Endothelial cell of umbilical vein (primary cell): ENCODE measurements around the gene MPDU1. TPM values are rescaled to one million over a fixed set of nuclear protein-coding genes. Genes with fewer than 3 reads are reported as not detected.
"Not testable (repeated sequence)": the region's sequence is repeated elsewhere in the genome, so short reads cannot be mapped to it uniquely, and the experiment has no call there.

Source experiments
- BruUV-seq: library from RNA; stranded (reverse); fragments of 400-500 nt; replicated peaks from 2 replicates; lab custom pipeline; 2021; lab: Mats Ljungman, UMichigan
- CTCF ChIA-PET: fragments of 300-600, 350-600 bp; sonication (Branson Sonifier 250); formaldehyde crosslinking; loops from one replicate; lab custom pipeline; 2021; ENCODE audit warnings: antibody characterized with exemption, inconsistent platforms; lab: Charles Lee
- POLR2A ChIA-PET: fragments of 300-600, 350-600 bp; sonication (Branson Sonifier 250); formaldehyde crosslinking; loops from one replicate; lab custom pipeline; 2021; ENCODE audit warnings: antibody characterized with exemption, inconsistent platforms; lab: Charles Lee
- DNase-seq: peaks from one replicate; pipeline ENCODE4 v3.0.0-alpha.2; 2011; ENCODE audit warnings: low read depth, low spot score
- FAIRE-seq: peaks from 2 replicates; lab custom pipeline; 2011; peaks lifted over from hg19 to GRCh38; lab: Jason Lieb, UNC
- H2AFZ ChIP-seq: 2 replicates; pipeline ENCODE4 v1.6.0; 2012; ENCODE audit warnings: low read depth, low read length, control low read depth, inconsistent platforms
- H3K27ac ChIP-seq: 2 replicates; pipeline ENCODE4 v1.5.1; 2011; ENCODE audit warnings: low read depth, mild to moderate bottlenecking, control low read depth, low read length, moderate library complexity; ENCODE audit not compliant: insufficient read depth
- H3K27me3 ChIP-seq, 2 experiments: 2 replicates each; pipeline versions ENCODE4 v1.6.0 to v1.6.1; 2011; ENCODE audit warnings: low read length in 2 of 2, mixed read lengths in 1 of 2; ENCODE audit not compliant: control insufficient read depth in 2 of 2, insufficient read depth in 2 of 2
- H3K36me3 ChIP-seq, 2 experiments: 2 replicates in 1 of 2; 3 replicates in 1 of 2; pipeline ENCODE4 v1.5.1; 2011; ENCODE audit warnings: low read length in 2 of 2, mild to moderate bottlenecking in 1 of 2, moderate library complexity in 1 of 2; ENCODE audit not compliant: control insufficient read depth in 2 of 2, insufficient read depth in 2 of 2; ENCODE audit errors: extremely low read depth in 1 of 2
- H3K4me1 ChIP-seq: 3 replicates; pipeline ENCODE4 v1.5.1; 2011; ENCODE audit warnings: mild to moderate bottlenecking, low read length; ENCODE audit not compliant: control insufficient read depth, insufficient read depth; ENCODE audit errors: extremely low read depth
- H3K4me2 ChIP-seq: 2 replicates; pipeline ENCODE4 v1.6.1; 2011; ENCODE audit warnings: low read length, control low read depth, mixed read lengths; ENCODE audit not compliant: insufficient read depth
- H3K4me3 ChIP-seq, 3 experiments: fragments of 200-600 bp in 1 of 3; sonication (generic), shearing (Covaris generic) in 1 of 3; replicated peaks in 1 of 3; 2 replicates each; pipeline ENCODE4 v1.5.1; 2011 to 2016; ENCODE audit warnings: control low read depth in 3 of 3, low read length in 3 of 3, mild to moderate bottlenecking in 2 of 3, inconsistent platforms in 1 of 3, low read depth in 1 of 3, moderate library complexity in 1 of 3; ENCODE audit not compliant: insufficient read depth in 1 of 3
- H3K79me2 ChIP-seq: 2 replicates; pipeline ENCODE4 v1.6.0; 2012; ENCODE audit warnings: low read length, inconsistent platforms; ENCODE audit not compliant: control insufficient read depth, insufficient read depth
- H3K9ac ChIP-seq: replicated peaks from 2 replicates; pipeline ENCODE3; 2011; ENCODE audit warnings: low read length, control low read depth; ENCODE audit not compliant: insufficient read depth; ENCODE audit errors: extremely low read depth
- H3K9me1 ChIP-seq: replicated peaks from 3 replicates; pipeline ENCODE4 v1.6.0; 2011; ENCODE audit warnings: mild to moderate bottlenecking, low read length; ENCODE audit not compliant: control insufficient read depth, insufficient read depth; ENCODE audit errors: extremely low read depth
- H3K9me3 ChIP-seq: replicated peaks from 2 replicates; pipeline ENCODE4 v1.5.1; 2012; ENCODE audit warnings: low read length, inconsistent platforms; ENCODE audit not compliant: control insufficient read depth, insufficient read depth
- H4K20me1 ChIP-seq: replicated peaks from 2 replicates; pipeline ENCODE3; 2011; ENCODE audit warnings: mild to moderate bottlenecking, low read length; ENCODE audit not compliant: control insufficient read depth, insufficient read depth; ENCODE audit errors: extremely low read depth
- CTCF ChIP-seq, 2 donors: IDR thresholded peaks; 1 replicate in 1 of 2; 2 replicates in 1 of 2; pipeline ENCODE4 v1.5.1; 2011; ENCODE audit warnings: low read length in 2 of 2, mild to moderate bottlenecking in 2 of 2, moderate library complexity in 2 of 2, control low read depth in 1 of 2, inconsistent platforms in 1 of 2, low read depth in 1 of 2; ENCODE audit not compliant: insufficient read depth in 1 of 2; ENCODE audit errors: extremely low read depth in 1 of 2
- EZH2 ChIP-seq: IDR thresholded peaks from 2 replicates; pipeline ENCODE4 v1.6.1; 2012; ENCODE audit warnings: borderline replicate concordance, low read depth, mild to moderate bottlenecking, moderate library complexity, low read length, inconsistent platforms; ENCODE audit not compliant: severe bottlenecking
- FOS ChIP-seq: IDR thresholded peaks from 2 replicates; pipeline ENCODE4 v1.6.1; 2011; ENCODE audit warnings: mild to moderate bottlenecking, low read length, moderate library complexity, borderline replicate concordance; ENCODE audit not compliant: insufficient read depth
- GATA2 ChIP-seq: IDR thresholded peaks from 2 replicates; pipeline ENCODE4 v1.7.0; 2011; ENCODE audit warnings: low read depth, mild to moderate bottlenecking, moderate library complexity, mixed read lengths, low read length; ENCODE audit not compliant: insufficient read length, insufficient read depth
- JUN ChIP-seq: IDR thresholded peaks from 2 replicates; pipeline ENCODE4 v1.6.1; 2011; ENCODE audit warnings: borderline replicate concordance, low read depth; ENCODE audit not compliant: insufficient read length, insufficient read depth
- MYC ChIP-seq: IDR thresholded peaks from one replicate; pipeline ENCODE4 v1.6.1; 2011; ENCODE audit warnings: mild to moderate bottlenecking, low read depth, low read length
- POLR2A ChIP-seq: IDR thresholded peaks from 2 replicates; pipeline ENCODE4 v1.6.1; 2012; ENCODE audit warnings: low read depth, mild to moderate bottlenecking, control low read depth, low read length
- POLR2AphosphoS5 ChIP-seq: IDR thresholded peaks from 2 replicates; pipeline ENCODE4 v1.6.1; 2012; ENCODE audit warnings: low read depth, mild to moderate bottlenecking, control low read depth, low read length, moderate library complexity; ENCODE audit not compliant: insufficient read depth
- dilution Hi-C: fragments of 300-500 bp; cut with MboI; formaldehyde crosslinking; loops from one replicate; pipeline ENCODE4 v1.15.0; 2019; ENCODE audit warnings: low sequenced_read_pairs; ENCODE audit not compliant: extremely low pct_ligation_motif_present
- intact Hi-C: fragments of 100-400 bp; cut with micrococcal nuclease; formaldehyde crosslinking; loops from one replicate; pipeline ENCODE4 v1.10.0; 2022
- polyA plus RNA-seq, 4 experiments: library from polyadenylated mRNA; depleted of rRNA in 3 of 4; stranded (reverse) in 3 of 4; unstranded in 1 of 4; fragments of >200 nt; gene quantifications; 2 replicates each; pipeline versions ENCODE4 v1.2.1 to v1.2.3, GENCODE V29; 2011 to 2012; ENCODE audit warnings: missing spikeins in 1 of 4
- total RNA-seq: library from RNA; stranded (reverse); gene quantifications from 2 replicates; pipeline ENCODE4 v1.2.3, GENCODE V29; 2021
- TF ChIP-seq, protein P1 (sequence below): IDR thresholded peaks from 2 replicates; pipeline ENCODE4 v1.6.1; 2011; ENCODE audit not compliant: insufficient read depth, insufficient read length

MPDU1 gene
- total and polyA plus RNA-seq, 2 donors (not counting 3 experiments of a cell fraction or from before 2014, with no cell fraction given): 78.0 to 368 TPM

DNA sequence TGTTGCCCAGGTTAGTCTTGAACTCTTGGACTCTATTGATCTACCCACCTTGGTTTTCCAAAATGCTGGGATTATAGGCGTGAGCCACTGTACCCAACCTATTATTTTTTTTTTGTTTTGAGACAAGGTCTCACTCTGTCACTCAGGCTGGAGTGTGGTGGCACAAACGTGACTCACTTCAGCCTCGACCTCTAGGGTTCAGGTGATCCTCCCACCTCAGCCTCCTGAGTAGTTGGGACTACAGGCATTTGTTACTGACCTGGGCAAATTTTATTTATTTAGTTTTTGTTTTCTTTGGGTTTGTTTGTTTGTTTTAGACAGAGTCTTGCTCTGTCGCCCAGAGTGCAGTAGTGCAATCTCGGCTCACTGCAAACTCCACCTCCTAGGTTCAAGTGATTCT lies 40.0 kb downstream of the MPDU1 start:
- Histone ChIP-seq H3K9me1 (no peaks in the 10 kb centered on the region), H3K4me2 (no peak overlapping the region), H3K27me3 (no peaks in the 10 kb centered on the region), H2AFZ (no peak overlapping the region), H3K9me3 (no peaks in the 10 kb centered on the region), H3K4me1 (no peaks in the 10 kb centered on the region), H3K79me2 (no peaks in the 10 kb centered on the region), H3K9ac (no peak overlapping the region), H3K36me3 (peaks cover 0 to 2% of the 10 kb centered on the region in 2 experiments), H3K27ac (no peak overlapping the region), H4K20me1 (no peaks in the 10 kb centered on the region), H3K4me3 (no peak overlapping the region)
- CTCF ChIA-PET: interaction anchor here (1.1 kb wide), 1 partner anchor 64 kb away, joined by 4 read pairs; the partner anchor contains the start of gene TP53
- TF ChIP-seq, protein P1, sequence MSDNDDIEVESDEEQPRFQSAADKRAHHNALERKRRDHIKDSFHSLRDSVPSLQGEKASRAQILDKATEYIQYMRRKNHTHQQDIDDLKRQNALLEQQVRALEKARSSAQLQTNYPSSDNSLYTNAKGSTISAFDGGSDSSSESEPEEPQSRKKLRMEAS: no peak
- TF ChIP-seq POLR2AphosphoS5 (no peak), GATA2 (no peak), CTCF (IDR thresholded peaks at IDR 0.05; ENCODE audit: extremely low read depth in 1 of 2, insufficient read depth in 1 of 2, low read depth in 1 of 2, low read length in 2 of 2) (no peak), JUN (no peak), MYC (no peak), EZH2 (no peak), FOS (no peak), POLR2A (no peak)
- intact Hi-C loops: no loop called here
- POLR2A ChIA-PET: no interaction called here
- BruUV-seq: no TSS peak
- dilution Hi-C loops: no loop called here
- FAIRE-seq (no peak), DNase-seq (no peak)

GRCh38 chr17:7625749-7626148 lies 42.1 kb downstream of the MPDU1 start:
- H3K4me3 ChIP-seq, H3K27ac ChIP-seq, intact Hi-C loops, H4K20me1 ChIP-seq, H3K27me3 ChIP-seq, POLR2A ChIA-PET, H3K9me1 ChIP-seq, H3K9ac ChIP-seq, dilution Hi-C loops, H3K9me3 ChIP-seq, H2AFZ ChIP-seq, H3K36me3 ChIP-seq, BruUV-seq, H3K4me1 ChIP-seq, H3K4me2 ChIP-seq, DNase-seq, FAIRE-seq, H3K79me2 ChIP-seq: not testable (repeated sequence)
- CTCF ChIA-PET: interaction anchor here (1.4 kb wide), 1 partner anchor 62 kb away, joined by 3 read pairs; the partner anchor contains the start of gene TP53
